Measurements from ENCODE around the gene RDX. TPM values are rescaled to one million over a fixed set of nuclear protein-coding genes. Genes with fewer than 3 reads are reported as not detected.

The RDX gene
- total RNA-seq (2021), result 86.6 and 96.2 TPM in 2 replicates
- long read RNA-seq, full-length matches to known transcripts, result 10 of 58 reads
- long read RNA-seq, partial matches to known transcripts, result 36 of 58 reads
- long read RNA-seq, other reads (novel, unspliced or antisense), result 12 of 58 reads

DNA sequence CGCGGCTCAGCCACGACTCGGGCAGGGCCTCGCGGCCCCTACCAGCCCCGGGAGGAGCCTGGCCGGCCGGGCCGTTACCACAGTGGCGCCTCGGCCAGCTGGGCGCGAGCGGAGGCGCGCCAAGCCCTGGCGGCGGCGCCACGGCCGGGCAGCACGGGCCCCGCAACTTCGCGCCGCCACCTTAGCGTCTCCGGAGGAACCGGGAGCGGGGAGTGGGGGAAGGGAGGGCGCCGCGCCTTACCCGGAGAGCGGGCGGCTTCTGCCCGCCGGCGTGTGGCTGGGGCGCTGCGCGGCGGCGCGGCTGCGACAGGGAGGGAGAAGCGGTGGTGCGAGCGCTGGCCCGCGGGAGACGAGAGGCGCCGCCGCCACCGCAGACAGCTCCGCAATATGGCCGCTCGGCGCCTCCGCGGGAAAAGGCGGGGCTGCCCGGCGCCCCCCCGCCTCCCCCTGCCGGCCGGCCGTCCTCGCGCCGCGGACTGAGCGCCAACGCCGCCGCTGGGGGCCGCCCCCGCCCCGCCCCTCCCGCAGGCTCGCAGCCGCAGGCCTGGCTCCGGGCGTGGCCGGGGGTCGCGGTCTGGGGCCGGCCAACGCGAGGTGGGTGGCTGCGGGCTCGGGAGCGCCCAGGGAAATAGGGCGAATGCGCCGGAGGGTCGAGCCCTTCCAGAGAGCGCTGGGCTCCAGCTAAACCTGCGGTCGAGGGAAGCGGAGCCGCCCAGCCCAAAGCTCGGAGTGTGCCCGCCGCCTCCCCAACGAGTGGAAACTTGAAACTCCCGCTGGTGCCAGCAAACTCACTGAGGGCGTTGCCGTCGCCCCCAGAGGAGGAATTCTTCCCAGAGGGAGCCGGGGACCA is at the start of gene RDX:
Gene RDX (minus strand): TSS at position 389 of the 850 bp plus-strand sequence. CDS start 16,922 bp downstream, outside the sequence.
- no CpG with 5 or more reads among the region's 113 CpGs for WGBS (ENCODE audit: extremely low coverage, insufficient read length, low lambda C conversion rate)
- H3K4me1 Mint-ChIP-seq, result peaks cover 46 to 61% of the 10 kb centered on the region in 2 experiments

More for the DNA sequence above, at the start of gene RDX:
- no peak within 1 kb of the TSS for H4K8ac ChIP-seq (replicated peaks; ENCODE audit: insufficient read length, low read depth, low read length)
- no peak within 1 kb of the TSS for H2BK5ac ChIP-seq (ENCODE audit: insufficient read length, low read length)
- no peaks in the 10 kb centered on the region for H3K79me1 ChIP-seq (ENCODE audit: insufficient read depth, low read depth, low read length, poor library complexity, severe bottlenecking)
- no peak within 1 kb of the TSS for H2BK12ac ChIP-seq (ENCODE audit: insufficient read length, low read depth, low read length)
- no peak within 1 kb of the TSS for H4K91ac ChIP-seq (ENCODE audit: insufficient read length, low read depth, low read length)
- TF ChIP-seq, protein P1, sequence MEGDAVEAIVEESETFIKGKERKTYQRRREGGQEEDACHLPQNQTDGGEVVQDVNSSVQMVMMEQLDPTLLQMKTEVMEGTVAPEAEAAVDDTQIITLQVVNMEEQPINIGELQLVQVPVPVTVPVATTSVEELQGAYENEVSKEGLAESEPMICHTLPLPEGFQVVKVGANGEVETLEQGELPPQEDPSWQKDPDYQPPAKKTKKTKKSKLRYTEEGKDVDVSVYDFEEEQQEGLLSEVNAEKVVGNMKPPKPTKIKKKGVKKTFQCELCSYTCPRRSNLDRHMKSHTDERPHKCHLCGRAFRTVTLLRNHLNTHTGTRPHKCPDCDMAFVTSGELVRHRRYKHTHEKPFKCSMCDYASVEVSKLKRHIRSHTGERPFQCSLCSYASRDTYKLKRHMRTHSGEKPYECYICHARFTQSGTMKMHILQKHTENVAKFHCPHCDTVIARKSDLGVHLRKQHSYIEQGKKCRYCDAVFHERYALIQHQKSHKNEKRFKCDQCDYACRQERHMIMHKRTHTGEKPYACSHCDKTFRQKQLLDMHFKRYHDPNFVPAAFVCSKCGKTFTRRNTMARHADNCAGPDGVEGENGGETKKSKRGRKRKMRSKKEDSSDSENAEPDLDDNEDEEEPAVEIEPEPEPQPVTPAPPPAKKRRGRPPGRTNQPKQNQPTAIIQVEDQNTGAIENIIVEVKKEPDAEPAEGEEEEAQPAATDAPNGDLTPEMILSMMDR (conservative IDR thresholded peaks at IDR 0.05), result no peak
- DNase-seq, result peak; percentile 89
- H3K14ac ChIP-seq (ENCODE audit: insufficient read depth, low read length), result peak within 1 kb of the TSS; percentile 98
- no peaks in the 10 kb centered on the region for H3K23me2 ChIP-seq (ENCODE audit: insufficient read length, low read depth, low read length, poor library complexity, severe bottlenecking)
- H2BK120ac ChIP-seq (ENCODE audit: low read depth, low read length, poor library complexity, severe bottlenecking), result no peak within 1 kb of the TSS
- Mint-ChIP-seq H3K9me3 (no peaks in the 10 kb centered on the region), H3K36me3 (ENCODE audit: insufficient read depth in 1 of 3, low read depth in 3 of 3) (peaks cover 2 to 7% (median 6%) of the 10 kb centered on the region in 3 experiments; a peak in 6 of 7 replicates), H3K4me3 (peak within 1 kb of the TSS; percentile 71 to 87), H3K27ac (peak within 1 kb of the TSS; percentile 51 to 96 (median 94)), H3K27me3 (ENCODE audit: low read depth) (peaks cover 3% of the 10 kb centered on the region)
- H2BK20ac ChIP-seq (ENCODE audit: low read depth, low read length, poor library complexity, severe bottlenecking), result no peak within 1 kb of the TSS
- no peak within 1 kb of the TSS for H3K56ac ChIP-seq (ENCODE audit: insufficient read length, low read depth, low read length)
- H3K23ac ChIP-seq (ENCODE audit: insufficient read length, low read depth, low read length), result no peak within 1 kb of the TSS
- peaks cover 7% of the 10 kb centered on the region; the same call in 1 of the 2 replicates for H3K79me2 ChIP-seq (ENCODE audit: insufficient read depth, low read length)
- H3K9ac ChIP-seq (ENCODE audit: extremely low read depth, insufficient read length, low read length), result peak within 1 kb of the TSS; percentile 67
- no peak within 1 kb of the TSS for H3K4ac ChIP-seq (ENCODE audit: low read depth, low read length)
- H4K20me1 ChIP-seq (ENCODE audit: control insufficient read depth, insufficient read depth, insufficient read length), result no peaks in the 10 kb centered on the region
- no peak within 1 kb of the TSS for H2AFZ ChIP-seq (ENCODE audit: low read length)
- no peaks in the 10 kb centered on the region for H3K4me1 ChIP-seq (ENCODE audit: insufficient read depth, low read length)
- peak within 1 kb of the TSS; percentile 33 for H3K18ac ChIP-seq (ENCODE audit: insufficient read length, low read depth, low read length)
- H2AK5ac ChIP-seq (ENCODE audit: insufficient read length, low read length), result no peak within 1 kb of the TSS
- no peak within 1 kb of the TSS for H3T11ph ChIP-seq (ENCODE audit: low read length)
- peak within 1 kb of the TSS; percentile 66 for H3K4me2 ChIP-seq (ENCODE audit: insufficient read depth, insufficient read length, low read length)
- H3K9me3 ChIP-seq (ENCODE audit: control insufficient read depth, low read depth, low read length), result no peaks in the 10 kb centered on the region
- no peak within 1 kb of the TSS for H4K5ac ChIP-seq (ENCODE audit: insufficient read length, low read depth, low read length)
- no peak within 1 kb of the TSS for H3K27ac ChIP-seq (ENCODE audit: insufficient read length, low read depth, low read length)
- no peaks in the 10 kb centered on the region for H3K27me3 ChIP-seq (ENCODE audit: insufficient read depth, low read length)
- H2BK15ac ChIP-seq (ENCODE audit: low read depth, low read length), result no peak within 1 kb of the TSS

Measured in H9 (cell line).